Right forelimb (tissue), 1 donor: ENCODE data around the gene MAGI2.
"Not testable (repeated sequence)": the region's sequence is repeated elsewhere in the genome, so short reads cannot be mapped to it uniquely, and the experiment has no call there.

Experiments
- DNase-seq: peaks from one replicate; pipeline ENCODE4 v3.0.0-alpha.2; 2018

Gene MAGI2

DNA sequence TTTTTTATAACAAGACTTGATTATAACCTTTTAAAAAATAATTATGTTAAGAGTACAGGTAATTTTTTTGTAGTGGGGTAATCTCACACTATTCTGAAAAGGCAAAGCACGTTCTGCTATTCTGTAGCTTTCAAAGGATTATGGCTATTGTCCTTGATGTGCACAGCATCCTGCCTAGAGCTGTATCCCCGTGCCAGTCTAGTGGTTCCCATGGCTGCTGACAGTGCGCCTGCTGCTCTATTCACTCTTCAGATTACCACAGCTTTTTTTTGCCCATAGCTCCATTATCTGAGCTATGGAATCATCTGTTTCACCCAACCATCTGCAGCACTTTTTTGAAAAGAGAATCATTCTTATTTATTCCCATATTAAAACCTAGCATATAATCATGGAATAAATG is 931.5 kb downstream of the MAGI2 start:
- DNase-seq = no peak

DNA sequence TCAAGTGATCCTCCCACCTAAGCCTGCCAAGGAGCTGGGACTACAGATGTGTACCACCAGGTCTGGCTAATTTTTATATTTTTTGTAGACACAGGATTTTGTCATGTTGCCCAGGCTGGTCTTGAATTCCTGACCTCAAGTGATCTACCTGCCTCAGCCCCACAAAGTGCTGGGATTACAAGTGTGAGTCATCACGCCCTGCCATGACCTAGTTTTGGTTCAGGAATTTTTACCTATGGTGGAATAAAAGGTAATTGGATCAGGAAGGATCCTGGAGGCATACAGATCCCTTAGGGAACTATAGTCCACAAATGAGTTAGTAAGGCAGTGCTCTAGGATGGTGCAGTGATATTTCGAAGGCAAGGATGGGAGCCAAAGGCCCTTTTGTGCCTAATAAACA is 937.0 kb downstream of the MAGI2 start:
- DNase-seq = no peak

DNA sequence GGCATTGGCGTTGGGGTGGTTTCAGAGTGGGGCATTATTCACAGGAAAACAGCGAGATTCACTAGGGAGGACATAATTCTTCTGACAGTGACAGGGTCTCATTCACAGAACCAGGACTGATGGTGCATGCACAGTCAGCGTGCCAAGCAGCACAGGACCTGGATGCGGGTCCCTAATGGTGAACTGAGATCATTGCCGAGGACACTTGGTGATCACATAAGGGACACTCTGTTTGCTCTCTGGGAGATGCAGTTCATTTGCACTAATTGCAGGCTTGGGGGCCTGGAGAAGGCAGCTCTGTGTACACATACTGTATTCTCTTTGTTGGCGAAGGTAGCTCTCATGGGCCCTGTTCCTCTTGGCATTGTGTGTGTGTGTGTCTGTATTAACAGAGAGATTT is 938.8 kb downstream of the MAGI2 start:
- DNase-seq = no peak

DNA sequence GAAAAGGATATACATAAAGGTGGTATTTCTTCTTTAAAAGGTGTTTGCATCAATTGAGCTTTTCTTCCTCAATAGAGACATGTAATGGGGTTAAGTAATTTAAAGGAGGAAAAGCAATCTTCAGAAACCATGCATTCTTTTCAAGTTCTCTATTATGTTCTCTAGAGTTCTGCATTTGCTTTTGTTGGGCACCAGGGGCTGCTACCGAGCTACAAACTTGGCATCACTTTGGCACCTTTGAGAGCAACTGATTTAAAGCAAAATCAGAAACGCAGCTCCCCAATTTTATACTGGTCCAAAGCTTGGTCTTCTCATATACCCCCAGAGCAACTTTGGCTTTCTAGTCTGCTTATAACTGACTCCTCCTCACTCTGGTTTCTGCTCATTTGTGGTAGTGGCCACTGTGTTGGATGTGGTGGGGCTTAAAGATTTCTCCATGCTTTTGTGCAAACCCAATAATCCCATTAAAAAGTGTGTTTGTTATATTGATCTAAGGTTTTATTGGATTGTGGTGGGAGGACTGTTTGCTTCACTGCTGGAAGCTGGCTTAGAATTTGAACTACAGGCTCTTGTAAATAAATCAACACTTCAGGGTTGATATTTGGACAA is 942.8 kb downstream of the MAGI2 start:
- DNase-seq = no peak

DNA sequence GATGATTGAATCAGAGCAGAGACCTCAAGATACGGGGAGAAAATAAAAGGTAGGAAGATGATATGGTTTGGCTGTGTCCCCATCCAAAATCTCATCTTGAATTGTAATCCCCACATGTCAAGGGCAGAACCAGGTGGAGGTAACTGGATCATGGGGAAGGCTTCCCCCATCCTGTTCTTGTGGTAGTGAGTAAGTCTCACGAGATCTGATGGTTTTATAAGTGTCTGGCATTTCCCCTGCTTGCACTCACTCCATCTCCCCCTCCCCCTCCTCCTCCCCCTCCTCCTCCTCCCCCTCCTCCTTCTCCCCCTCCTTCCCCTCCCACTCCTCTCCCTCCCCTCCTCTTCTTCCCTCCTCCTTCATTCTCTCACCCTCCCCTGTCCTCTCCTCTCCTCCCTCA is 950.2 kb downstream of the MAGI2 start:
- not testable (repeated sequence) for DNase-seq

DNA sequence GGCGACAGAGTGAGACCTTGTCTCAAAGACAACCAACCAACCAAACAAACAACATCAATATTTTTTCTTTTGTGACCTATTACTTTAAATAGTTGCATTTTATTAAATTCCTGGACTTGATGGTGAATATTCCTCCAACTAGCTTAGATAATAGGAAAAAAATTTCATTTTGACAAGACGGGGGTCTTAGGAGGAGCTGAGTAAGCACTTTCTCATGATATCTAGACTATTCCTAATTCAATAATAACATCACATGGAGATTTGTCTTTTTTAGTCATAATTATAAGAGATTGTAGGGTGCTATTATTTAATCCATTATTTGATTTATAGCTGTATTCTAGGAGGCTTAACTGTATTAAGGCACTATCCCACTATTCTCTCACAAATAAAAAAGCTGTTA is 952.4 kb downstream of the MAGI2 start:
- no peak for DNase-seq

DNA sequence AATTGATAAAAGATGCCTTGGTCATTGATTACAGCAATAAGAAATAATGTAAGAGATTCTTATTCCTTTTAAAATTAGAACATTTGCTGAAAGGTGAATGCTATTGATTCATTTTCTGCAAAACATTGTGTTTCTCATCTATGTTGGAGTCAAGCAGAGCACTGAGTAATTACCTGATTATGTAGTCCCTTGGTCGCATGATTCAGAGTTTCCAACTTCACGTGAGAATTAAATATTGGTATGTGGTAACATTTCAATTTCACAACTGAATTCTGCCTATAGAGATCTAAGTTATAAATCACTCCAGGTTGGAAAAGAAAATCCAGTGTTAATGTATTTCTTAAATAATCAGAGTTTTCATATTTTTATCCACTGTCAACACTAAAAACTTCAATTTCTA is 953.5 kb downstream of the MAGI2 start:
- no peak for DNase-seq

DNA sequence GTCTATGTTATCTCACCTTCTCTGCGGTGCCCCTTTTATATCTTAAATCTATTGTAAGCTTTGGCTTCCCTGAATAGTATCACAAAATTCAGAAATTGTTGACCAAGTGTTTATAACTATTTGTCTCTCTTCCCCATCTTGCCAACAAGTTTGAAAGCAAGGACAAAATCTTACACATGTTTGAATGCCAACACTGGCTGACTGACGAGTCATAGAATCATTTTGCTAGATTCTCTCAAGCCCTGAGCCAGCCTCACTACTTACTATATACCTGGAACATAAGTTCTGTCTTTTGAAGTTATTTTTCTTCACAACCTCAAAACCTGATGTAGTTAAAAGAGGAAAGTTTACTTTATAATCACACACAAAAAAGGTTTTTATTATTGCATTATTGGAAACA is 954.2 kb downstream of the MAGI2 start:
- DNase-seq = no peak

DNA sequence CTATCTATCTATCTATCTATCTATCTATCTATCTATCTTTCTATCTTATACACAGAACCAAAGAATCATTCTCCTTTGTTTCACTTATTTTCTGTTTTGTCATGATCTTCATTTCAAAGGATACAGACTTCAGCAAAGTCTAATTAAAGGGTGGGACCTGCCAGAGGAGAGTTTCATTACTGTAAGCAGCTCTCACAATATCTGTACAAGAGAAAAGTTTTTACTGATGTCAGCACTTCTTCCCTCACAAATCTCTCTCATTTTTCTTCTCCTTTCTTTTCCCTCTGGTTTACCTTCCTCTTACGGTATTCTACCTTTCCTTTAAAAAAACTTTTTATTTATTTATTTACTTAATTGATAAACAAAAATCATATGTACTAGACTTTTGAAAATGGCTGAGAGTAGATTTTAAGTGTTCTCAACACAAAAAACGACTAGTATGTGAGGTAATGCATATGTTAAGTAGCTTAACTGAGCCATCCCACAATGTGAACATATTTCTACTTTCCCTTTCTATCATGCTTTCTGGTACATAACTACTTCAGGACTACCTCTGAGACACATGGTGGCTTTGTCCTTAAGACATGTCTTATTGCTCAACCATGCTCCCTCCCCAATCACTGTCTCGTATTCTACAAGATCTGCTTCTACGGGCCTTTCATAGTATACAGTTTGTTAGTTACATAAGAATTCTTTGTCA is 955.6 kb downstream of the MAGI2 start:
- no peak for DNase-seq

DNA sequence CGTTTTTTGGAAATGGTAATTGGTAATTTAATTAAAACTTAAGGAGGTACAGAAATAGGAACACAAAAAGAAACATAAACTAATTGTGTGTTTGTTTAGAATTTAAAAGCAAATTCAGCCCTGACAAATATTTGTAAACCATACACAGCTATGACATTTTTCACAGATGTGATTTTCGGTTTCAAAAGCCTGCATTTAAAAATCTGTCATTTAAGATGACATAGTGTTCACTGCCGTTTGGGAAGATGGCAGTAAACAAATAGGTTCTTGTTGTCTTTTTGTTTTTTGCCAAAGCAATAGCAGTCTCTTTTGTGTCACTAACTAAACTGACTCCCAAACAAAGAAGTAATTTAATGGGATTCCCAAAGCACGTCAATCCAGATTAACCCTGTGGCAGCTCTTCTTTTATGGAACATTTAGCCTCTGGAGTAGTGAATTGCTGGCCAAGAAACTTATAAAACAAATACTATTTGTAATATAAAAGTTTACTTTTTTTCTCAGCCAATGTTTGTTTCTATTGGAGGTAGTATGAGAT is 957.3 kb downstream of the MAGI2 start:
- no peak for DNase-seq

DNA sequence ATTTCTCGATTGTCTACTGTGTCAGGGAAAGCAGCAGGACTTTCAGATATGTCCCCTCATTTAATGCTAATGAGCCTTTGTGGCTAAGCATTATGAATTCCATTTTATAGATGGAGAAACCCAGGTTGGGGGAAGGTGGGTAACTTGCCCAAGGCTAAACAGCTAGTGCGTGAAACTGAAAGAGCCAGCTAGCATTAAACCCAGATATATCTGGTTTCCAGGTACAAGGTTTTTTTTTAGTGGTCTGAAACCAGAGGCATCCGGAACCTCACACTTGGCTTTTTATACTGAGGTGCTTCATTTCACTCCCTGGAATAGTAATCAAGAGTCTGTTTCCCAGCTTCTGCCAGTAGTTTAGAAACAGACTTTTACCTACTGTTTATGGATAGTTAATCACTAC is 960.1 kb downstream of the MAGI2 start:
- no peak for DNase-seq

DNA sequence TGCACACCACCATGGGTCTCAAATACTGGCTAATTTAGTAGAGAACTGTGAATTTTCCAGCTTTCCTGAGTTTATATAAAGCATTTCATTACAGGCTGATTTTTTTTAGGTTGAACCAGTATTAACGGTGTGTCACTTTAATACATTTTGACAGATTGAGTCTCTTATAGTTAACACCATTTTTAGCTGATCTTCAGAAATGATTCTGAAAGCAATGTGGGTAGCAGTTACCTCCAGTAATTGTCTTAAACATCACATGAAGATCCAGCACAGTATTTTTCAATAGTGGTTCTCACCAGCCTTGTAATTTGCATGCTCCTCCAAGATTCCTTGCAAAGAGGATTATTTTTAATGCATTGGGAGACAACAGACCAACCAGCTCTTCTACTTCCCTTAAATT is 961.3 kb downstream of the MAGI2 start:
- DNase-seq = no peak

DNA sequence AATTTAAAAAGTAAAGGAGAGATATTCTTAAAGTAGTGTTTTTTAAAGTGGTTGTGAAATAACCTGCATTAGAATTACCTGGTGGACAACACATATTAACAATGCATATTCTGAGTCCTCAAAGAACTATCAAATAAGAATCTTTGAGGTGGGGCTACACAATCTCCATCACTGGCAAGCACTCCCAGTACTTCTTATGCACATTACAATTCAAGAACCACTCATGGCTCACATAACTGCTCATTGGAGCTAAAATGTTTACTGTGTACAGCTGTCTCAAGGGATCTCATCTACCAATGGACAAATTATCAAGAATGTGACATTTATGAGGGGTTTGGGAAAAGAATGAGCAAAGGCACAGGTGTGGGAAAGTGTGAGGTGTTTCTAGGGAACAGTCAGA is 962.9 kb downstream of the MAGI2 start:
- DNase-seq = no peak

DNA sequence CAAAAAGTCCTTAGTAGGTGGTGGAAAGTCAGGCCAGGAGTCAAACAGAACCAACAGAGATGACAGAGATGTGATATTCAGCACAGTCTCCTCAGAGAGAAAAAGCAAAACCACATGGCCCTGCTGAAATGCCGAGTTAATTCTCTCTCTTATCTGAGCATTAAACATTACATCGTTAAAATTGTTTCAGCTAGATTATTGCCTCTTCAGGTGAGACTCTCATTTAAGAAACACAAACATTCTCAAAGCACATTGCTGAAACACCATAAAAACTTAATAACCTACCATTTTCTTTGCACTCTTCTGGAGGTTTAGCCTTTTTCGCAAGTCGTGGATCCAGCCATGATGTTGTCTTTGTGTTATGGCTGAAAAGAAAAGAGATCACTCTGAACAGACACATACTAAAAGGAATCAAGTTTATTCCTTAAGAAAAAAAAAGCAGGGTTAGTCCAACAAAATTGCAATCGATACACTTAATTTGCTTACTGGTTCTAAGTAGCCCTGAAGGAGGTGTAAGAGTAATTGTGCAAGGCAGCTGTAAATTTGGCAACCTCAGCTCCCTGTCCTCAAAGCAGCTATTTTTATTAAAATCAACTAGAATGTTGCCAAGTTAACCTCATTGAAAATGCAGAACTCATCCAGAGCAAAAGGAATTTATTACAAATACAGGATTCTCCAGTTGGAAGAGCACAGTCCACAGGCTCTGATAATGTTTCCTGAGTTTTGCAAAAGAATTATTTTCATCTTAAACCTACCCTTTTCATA is 963.8 kb downstream of the MAGI2 start:
- DNase-seq = no peak

DNA sequence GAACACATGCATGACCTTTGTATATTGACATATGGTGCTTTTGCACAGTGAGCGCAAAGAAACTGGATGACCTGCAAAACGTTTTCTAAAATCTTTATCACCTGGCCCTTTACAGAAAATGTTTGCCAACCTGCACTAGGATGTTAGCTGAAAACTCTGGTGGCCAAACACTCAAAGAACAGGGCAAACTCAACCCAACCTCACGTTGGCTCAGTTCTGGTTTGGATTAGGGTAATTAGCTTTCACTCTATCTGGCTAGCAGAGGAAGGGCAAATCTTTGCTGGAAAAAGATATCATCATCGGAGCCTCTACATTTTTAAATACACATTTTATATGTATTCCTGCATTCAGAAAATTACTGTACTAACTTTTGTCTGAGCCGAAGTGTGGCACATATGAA is 966.0 kb downstream of the MAGI2 start:
- no peak for DNase-seq

DNA sequence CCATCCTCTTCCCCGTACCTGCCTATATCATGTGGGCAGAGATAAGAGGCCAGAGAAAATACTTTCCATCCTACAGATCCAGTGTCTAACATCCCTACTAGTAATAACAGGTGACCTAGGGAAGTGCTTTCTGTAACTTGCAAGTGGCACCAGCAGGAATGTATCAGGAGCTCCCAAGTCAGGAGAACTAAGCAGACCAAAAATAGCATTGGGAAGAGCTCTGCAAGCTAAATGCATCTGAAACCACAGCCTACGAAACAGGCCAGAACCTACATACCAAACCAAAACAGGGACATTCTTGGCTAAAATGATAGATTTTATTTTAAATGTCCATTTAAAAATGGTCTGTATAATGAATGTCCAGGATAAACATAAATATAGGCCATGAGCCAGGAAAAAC is 974.1 kb downstream of the MAGI2 start:
- no peak for DNase-seq

DNA sequence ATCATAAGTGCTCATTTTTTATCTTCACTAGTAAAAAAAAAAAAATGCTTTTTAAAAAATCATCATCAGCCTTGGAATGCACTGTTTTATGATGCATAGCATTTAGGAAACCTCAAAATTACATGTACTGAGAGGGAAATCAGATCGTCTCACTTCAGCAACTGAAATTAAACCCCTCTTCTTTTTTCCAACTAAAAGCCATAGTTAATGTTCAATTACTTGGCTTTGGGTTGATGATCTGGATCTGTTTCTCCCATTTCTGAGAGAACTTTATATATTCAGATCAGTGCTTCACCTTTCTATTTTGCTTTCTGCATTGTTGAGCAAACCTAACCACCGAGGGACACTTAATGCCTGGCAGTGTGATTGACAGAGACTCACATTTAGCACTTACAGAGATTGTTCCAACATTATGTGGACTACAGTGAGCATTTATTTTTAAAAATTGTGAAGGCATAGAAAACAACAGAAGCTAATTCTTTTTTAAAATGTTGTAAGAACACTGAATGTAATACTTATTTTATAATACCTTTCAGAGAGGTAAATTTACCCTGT is 976.5 kb downstream of the MAGI2 start:
- DNase-seq = no peak

DNA sequence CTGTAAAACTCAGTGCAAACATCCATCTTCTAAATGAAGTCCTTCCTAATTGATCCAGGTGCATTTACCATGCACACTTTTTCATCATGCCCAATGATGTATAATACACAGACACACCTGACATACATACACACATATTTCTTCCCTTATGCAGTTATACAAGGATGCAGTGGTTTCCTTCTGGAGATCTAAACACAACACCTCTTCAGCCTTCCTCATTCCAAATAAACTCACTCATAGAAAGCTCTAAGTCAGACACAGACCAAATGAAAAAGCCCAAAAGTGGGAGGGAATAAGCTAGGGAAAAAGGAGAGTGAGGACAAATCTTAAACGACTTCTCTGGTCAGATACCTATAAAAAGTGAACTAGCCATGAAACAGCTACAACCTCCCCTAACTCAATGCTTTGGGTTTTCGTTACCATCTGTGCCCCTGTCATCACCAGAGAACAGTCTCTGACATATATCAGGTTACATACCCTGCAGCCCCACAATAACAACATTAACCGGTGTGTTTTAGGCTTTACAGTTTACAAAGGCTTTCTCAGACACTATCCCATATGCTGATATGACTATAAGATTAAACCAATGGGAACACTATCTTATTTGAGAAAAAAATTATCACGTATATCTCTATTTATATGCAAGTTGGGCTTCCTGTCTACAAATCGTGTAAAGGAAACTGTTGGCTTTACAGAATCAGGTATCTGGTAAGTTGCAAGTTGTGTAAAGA is 979.7 kb downstream of the MAGI2 start:
- DNase-seq = no peak

DNA sequence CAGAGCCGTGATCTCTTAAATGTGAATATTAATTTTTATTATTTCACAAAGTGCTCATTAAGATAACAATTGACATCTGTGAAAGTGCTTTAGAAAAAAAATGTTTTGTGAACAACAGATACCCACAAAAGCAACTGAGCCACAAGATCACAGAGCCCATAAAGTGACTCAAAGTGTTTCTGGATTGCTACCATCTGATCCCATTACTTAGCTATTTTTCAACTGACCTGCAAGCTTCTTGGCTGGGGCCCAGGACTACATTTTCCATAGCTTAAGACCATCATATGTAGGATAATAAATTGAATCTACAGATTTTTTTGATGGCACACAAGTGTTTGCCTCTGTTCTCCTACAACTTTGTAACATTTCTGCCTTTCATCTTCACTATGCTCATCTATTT is 980.4 kb downstream of the MAGI2 start:
- DNase-seq = no peak

DNA sequence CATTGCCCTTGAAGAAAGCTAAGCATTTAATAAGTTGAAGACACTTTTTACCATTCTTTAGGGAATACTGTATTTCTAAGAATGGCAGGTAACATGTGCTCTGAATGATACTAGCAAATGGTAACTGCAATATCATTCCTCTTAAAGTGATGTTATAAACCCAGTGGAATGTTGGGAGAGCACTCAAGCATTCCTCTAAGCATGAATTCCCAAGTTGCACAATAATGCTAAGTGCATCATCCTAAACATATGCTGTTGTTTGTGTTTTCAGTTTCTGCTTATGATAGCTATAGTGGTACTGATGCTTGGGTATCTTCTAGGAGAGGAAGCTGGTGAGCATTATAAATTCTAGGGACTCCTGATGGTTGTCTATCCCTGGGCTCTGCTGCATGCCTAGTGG is 980.9 kb downstream of the MAGI2 start:
- DNase-seq = no peak

DNA sequence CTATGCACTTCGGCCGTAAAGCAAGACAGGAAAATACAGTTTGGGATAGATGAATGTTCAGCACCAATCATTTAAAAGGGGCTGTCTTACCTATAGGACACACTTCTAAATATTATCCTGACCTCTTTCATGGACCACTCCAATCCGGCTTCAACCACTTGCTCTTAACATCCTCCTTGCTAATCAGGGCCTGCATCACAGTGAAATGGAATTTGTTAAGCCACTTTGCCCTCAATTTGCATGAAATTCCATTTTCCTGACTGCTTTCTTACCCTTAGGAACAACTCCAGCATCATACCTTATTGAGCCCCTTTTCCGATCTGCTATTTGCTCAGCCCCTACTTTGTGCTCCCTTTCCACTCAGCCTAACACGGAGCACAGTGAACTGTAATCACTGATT is 987.6 kb downstream of the MAGI2 start:
- DNase-seq = no peak

DNA sequence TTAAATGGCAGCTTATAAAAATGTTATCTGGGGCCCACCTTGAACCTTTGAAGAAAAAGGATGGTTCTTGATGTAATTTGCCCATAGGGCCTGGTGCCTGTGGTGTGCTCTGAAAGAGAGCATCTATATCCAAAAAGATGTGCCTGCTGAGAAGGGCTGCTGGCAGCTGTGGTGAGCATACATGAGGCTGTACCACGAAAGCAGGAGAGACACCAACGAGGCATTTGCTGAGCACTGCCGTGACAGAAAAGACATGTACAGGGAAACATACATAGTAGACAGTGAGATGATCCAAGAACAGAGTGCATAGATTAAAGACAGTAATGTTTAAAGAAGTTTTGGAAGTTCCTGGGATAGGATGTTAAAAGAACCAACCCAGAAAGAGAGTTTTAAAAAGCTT is 990.4 kb downstream of the MAGI2 start:
- DNase-seq = no peak

DNA sequence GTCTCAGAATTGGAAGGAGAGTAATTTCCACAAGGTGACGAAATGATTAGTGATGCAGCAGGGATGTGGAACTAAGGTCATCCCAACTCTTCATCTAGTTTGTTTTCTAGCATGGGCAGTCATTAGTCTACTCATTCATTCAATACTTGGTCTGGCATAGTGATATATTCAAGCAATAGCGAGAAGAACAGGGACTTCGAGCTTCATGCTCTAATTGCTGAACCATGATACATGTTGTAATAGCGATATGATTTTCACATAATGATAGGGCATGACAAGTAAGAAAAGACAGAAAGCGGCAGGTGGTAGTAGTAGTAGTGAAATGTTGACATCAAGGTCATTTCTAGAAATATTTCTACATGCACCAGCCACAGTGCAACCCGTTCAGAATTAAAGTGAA is 1002.8 kb downstream of the MAGI2 start:
- DNase-seq = no peak
